WTC11 (cell line): ENCODE measurements around the gene PIP4K2A. TPM values are rescaled to one million over a fixed set of nuclear protein-coding genes. Genes with fewer than 3 reads are reported as not detected.

ENCODE experiments used
- ATAC-seq: fragments of 200-7000 bp; cut with Tn5 transposase; 2 replicates; pipeline ENCODE4 v1.10.0; 2021; ENCODE audit warnings: mild to moderate bottlenecking, moderate library complexity
- CTCF ChIA-PET: fragments of 300-600 bp; sonication (Branson Sonifier 250); formaldehyde crosslinking; loops from one replicate; lab custom pipeline; 2021; ENCODE audit warnings: antibody characterized with exemption; lab: Charles Lee
- POLR2A ChIA-PET: fragments of 350-600 bp; sonication (Branson Sonifier 250); formaldehyde crosslinking; loops from one replicate; lab custom pipeline; 2021; ENCODE audit warnings: antibody characterized with exemption; lab: Charles Lee
- DNase-seq: peaks from one replicate; pipeline ENCODE4 v3.0.0; 2021; ENCODE audit warnings: low spot score
- H3K27ac Mint-ChIP-seq: 2 replicates; pipeline ENCODE4 v1.8.0; 2021; ENCODE audit warnings: mixed read lengths
- H3K27me3 Mint-ChIP-seq: 2 replicates; pipeline ENCODE4 v1.8.0; 2021; ENCODE audit warnings: low read depth, mild to moderate bottlenecking, moderate library complexity, mixed read lengths
- H3K36me3 Mint-ChIP-seq: 2 replicates; pipeline ENCODE4 v1.8.0; 2021; ENCODE audit warnings: mixed read lengths
- H3K4me1 Mint-ChIP-seq: 2 replicates; pipeline ENCODE4 v1.8.0; 2022; ENCODE audit warnings: mixed read lengths
- H3K4me3 Mint-ChIP-seq: 2 replicates; pipeline ENCODE4 v1.8.0; 2021; ENCODE audit warnings: mild to moderate bottlenecking, moderate library complexity, mixed read lengths
- H3K9me3 Mint-ChIP-seq: 2 replicates; pipeline ENCODE4 v1.8.0; 2021; ENCODE audit warnings: mixed read lengths
- ELF4 ChIP-seq: sonication (generic); formaldehyde crosslinking; IDR thresholded peaks from 2 replicates; pipeline ENCODE4 v1.8.1; 2022; ENCODE audit warnings: low read depth, mild to moderate bottlenecking, moderate library complexity, missing genetic modification reagents
- EMX1 ChIP-seq: fragments of 250-450 bp; sonication (Bioruptor Pico); IDR thresholded peaks from 2 replicates; pipeline ENCODE4 v1.8.0; 2021; ENCODE audit warnings: mild to moderate bottlenecking
- PRRX2 ChIP-seq: fragments of 250-450 bp; sonication (Bioruptor Pico); IDR thresholded peaks from 2 replicates; pipeline ENCODE4 v1.8.0; 2021; ENCODE audit warnings: mild to moderate bottlenecking
- RELA ChIP-seq: sonication (generic); formaldehyde crosslinking; IDR thresholded peaks from 2 replicates; pipeline ENCODE4 v1.8.1; 2022; ENCODE audit warnings: missing genetic modification reagents, mild to moderate bottlenecking, borderline replicate concordance
- RORB ChIP-seq: fragments of 250-450 bp; sonication (Bioruptor Pico); IDR thresholded peaks from 2 replicates; pipeline ENCODE4 v1.9.0; 2021; ENCODE audit warnings: mild to moderate bottlenecking
- SP1 ChIP-seq: sonication (generic); formaldehyde crosslinking; conservative IDR thresholded peaks from 2 replicates; pipeline ENCODE4 v1.8.1; 2022; ENCODE audit warnings: missing genetic modification reagents
- TP53 ChIP-seq: sonication (generic); formaldehyde crosslinking; IDR thresholded peaks from 2 replicates; pipeline ENCODE4 v1.8.1; 2023; ENCODE audit warnings: mild to moderate bottlenecking, missing genetic modification reagents
- ZNF219 ChIP-seq: sonication (generic); formaldehyde crosslinking; IDR thresholded peaks from 2 replicates; pipeline ENCODE4 v1.8.0; 2023; ENCODE audit warnings: missing genetic modification reagents, mild to moderate bottlenecking, borderline replicate concordance
- ZNF423 ChIP-seq: fragments of 250-450 bp; sonication (Bioruptor Pico); IDR thresholded peaks from 2 replicates; pipeline ENCODE4 v2.1.2; 2022; ENCODE audit warnings: mild to moderate bottlenecking, moderate library complexity
- ZNF671 ChIP-seq: fragments of 250-450 bp; sonication (Bioruptor Pico); IDR thresholded peaks from 2 replicates; pipeline ENCODE4 v1.8.0; 2021; ENCODE audit warnings: mild to moderate bottlenecking
- total RNA-seq: library from RNA; stranded (reverse); gene quantifications from 3 replicates; pipeline ENCODE4 v1.2.3, GENCODE V29; 2021
- TF ChIP-seq, protein P1 (sequence below): sonication (generic); formaldehyde crosslinking; conservative IDR thresholded peaks from 2 replicates; pipeline ENCODE4 v1.8.1; 2023; ENCODE audit warnings: mild to moderate bottlenecking, low read depth, missing genetic modification reagents, moderate library complexity
- TF ChIP-seq, protein P2 (sequence below): fragments of 250-450 bp; sonication (Bioruptor Pico); conservative IDR thresholded peaks from 2 replicates; pipeline ENCODE4 v1.9.0; 2021; ENCODE audit warnings: mild to moderate bottlenecking
- TF ChIP-seq, protein P3 (sequence below): sonication (generic); formaldehyde crosslinking; IDR thresholded peaks from 2 replicates; pipeline ENCODE4 v1.8.1; 2023; ENCODE audit warnings: mild to moderate bottlenecking, moderate library complexity, missing genetic modification reagents
- TF ChIP-seq, protein P4 (sequence below): sonication (generic); formaldehyde crosslinking; IDR thresholded peaks from 2 replicates; pipeline ENCODE4 v1.8.1; 2023; ENCODE audit warnings: mild to moderate bottlenecking, missing genetic modification reagents, borderline replicate concordance
- TF ChIP-seq, protein P5 (sequence below): fragments of 250-450 bp; sonication (Bioruptor Pico); IDR thresholded peaks from 2 replicates; pipeline ENCODE4 v1.8.0; 2021; ENCODE audit warnings: mild to moderate bottlenecking

PIP4K2A gene
- total RNA-seq, 1 experiment from 2014 or later, result 47.5 TPM

DNA sequence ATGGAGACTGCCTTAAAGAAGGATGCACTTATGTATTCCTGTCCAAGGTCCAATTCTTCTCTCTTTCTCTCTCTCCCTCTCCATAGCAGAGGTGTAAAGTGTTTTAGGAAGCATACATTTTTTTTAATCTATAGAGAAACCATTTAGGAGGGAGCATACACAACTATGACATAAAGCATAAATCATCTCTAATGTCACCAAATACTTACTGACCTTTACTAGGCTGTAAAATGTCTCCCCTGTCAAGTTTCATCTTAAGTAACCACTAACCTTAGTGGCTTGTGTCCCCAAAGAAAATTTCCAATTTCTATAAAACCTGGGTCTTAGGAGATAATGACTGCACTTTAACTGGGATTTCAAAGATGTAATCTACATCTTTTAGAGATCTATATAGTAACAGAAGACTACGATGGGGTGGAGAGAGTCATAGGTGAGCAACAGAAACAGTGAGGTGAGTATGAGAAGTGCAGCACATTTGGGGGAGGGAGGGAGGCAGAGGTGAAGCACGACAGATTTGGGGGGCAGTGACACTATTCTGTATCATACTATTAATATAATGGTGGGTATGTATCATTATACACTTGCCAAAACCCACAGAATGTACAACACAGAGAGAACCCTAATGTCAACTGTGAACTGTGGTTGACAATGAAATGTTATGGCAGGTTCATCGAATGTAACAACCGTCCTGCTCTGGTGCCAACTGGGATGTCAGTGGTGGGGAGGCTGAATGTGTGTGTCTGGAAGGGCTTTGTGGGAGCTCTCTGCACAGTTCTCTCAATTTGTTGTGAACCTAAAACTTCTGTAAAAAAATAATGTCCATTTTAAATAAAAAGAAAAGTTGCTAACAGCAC, 79.5 kb downstream of the PIP4K2A start (continued):
- no peak for TF ChIP-seq RELA (CRISPR knock-in tag)
- TF ChIP-seq, all 79 proteins: peak for 0

DNA sequence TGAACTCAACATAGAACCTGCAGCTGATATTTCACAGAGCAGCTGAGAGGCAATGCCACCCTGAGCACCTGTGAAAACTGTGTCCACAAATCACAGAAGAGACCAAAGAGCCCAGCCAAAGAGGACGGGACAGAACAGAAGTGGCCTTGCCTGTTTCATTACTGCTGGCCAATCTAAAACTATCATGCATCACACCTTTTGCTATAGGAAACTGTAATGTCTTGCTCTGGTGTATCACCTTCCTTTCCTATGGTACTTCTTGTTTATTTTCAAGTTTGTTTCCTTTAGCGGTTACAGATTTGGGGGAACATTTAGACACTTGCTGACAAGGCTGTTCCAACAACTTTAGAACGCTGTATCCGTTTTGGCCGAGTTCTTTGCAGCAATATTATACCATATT, 80.3 kb downstream of the PIP4K2A start:
- H3K27me3 Mint-ChIP-seq, result no peaks in the 10 kb centered on the region
- no peak for TF ChIP-seq SP1 (CRISPR knock-in tag)
- no peak for TF ChIP-seq ZNF671 (CRISPR knock-in tag)
- peaks cover 43% of the 10 kb centered on the region for H3K4me1 Mint-ChIP-seq
- peaks cover 11% of the 10 kb centered on the region for H3K9me3 Mint-ChIP-seq
- H3K4me3 Mint-ChIP-seq, result no peak overlapping the region
- DNase-seq (no peak), ATAC-seq (no peak)
- H3K36me3 Mint-ChIP-seq, result peaks cover 4% of the 10 kb centered on the region
- no peak overlapping the region for H3K27ac Mint-ChIP-seq
- ChIA-PET POLR2A (no interaction called here), CTCF (no interaction called here)

DNA sequence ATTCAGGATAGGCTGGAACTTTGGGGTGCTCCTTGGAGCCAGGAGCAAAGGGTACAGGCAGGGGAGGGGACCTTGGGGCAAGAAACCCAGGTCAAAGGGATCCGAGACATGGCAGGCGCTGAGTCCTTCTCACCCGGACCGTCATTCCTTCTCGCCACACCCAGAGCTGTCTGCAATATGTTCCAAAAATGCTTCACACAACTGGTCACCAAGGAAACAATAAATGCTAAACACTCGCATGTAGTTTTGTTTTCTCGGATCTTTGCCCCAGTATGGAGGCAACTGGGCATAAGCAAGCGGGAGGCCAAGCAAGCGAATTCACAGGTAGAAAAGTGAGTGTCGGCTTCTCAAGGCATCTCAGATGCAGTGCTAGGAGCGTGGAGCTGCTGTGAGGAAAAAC, 80.8 kb downstream of the PIP4K2A start:
- Mint-ChIP-seq H3K27me3 (no peaks in the 10 kb centered on the region), H3K4me3 (no peak overlapping the region), H3K36me3 (peaks cover 4% of the 10 kb centered on the region), H3K9me3 (peaks cover 11% of the 10 kb centered on the region), H3K4me1 (peaks cover 46% of the 10 kb centered on the region), H3K27ac (no peak overlapping the region)
- POLR2A ChIA-PET, result no interaction called here
- no peak for TF ChIP-seq PRRX2 (CRISPR knock-in tag)
- ATAC-seq, result no peak
- CTCF ChIA-PET, result interaction anchor here (0.9 kb wide), 1 partner anchor 16 kb away, joined by 3 read pairs; no protein-coding TSS in a partner anchor
- DNase-seq, result no peak

DNA sequence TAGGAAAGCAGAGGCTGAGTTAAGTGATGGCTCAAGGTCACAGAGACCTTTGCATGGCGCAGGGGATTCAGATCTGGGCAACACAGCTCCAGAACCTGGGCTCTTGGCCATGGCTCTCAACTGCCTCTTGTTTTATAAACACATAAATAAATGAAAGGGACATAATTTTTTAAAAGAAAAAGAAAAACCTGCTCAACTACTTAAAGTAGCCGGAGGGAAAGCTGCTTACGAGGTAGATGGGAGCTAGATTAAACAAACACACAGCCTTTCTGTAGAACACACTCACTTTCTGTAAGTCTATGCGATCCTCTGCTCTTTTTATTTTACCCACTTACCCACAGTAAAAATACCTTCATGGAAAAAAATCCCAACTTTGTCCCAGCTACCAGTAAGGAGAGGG, 81.3 kb downstream of the PIP4K2A start:
- ChIA-PET CTCF (interaction anchor here (0.9 kb wide), 1 partner anchor 15 kb away, joined by 3 read pairs; no protein-coding TSS in a partner anchor), POLR2A (no interaction called here)
- Mint-ChIP-seq H3K36me3 (peaks cover 4% of the 10 kb centered on the region), H3K4me3 (no peak overlapping the region), H3K4me1 (peaks cover 50% of the 10 kb centered on the region), H3K9me3 (peaks cover 11% of the 10 kb centered on the region), H3K27ac (peak overlapping the region; percentile 25; the same call in 1 of the 2 replicates), H3K27me3 (no peaks in the 10 kb centered on the region)
- DNase-seq (no peak), ATAC-seq (no peak)
- TF ChIP-seq, protein P1, sequence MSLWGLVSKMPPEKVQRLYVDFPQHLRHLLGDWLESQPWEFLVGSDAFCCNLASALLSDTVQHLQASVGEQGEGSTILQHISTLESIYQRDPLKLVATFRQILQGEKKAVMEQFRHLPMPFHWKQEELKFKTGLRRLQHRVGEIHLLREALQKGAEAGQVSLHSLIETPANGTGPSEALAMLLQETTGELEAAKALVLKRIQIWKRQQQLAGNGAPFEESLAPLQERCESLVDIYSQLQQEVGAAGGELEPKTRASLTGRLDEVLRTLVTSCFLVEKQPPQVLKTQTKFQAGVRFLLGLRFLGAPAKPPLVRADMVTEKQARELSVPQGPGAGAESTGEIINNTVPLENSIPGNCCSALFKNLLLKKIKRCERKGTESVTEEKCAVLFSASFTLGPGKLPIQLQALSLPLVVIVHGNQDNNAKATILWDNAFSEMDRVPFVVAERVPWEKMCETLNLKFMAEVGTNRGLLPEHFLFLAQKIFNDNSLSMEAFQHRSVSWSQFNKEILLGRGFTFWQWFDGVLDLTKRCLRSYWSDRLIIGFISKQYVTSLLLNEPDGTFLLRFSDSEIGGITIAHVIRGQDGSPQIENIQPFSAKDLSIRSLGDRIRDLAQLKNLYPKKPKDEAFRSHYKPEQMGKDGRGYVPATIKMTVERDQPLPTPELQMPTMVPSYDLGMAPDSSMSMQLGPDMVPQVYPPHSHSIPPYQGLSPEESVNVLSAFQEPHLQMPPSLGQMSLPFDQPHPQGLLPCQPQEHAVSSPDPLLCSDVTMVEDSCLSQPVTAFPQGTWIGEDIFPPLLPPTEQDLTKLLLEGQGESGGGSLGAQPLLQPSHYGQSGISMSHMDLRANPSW, result no peak
- TF ChIP-seq ZNF423 (CRISPR knock-in tag), result no peak
- TF ChIP-seq, protein P2, sequence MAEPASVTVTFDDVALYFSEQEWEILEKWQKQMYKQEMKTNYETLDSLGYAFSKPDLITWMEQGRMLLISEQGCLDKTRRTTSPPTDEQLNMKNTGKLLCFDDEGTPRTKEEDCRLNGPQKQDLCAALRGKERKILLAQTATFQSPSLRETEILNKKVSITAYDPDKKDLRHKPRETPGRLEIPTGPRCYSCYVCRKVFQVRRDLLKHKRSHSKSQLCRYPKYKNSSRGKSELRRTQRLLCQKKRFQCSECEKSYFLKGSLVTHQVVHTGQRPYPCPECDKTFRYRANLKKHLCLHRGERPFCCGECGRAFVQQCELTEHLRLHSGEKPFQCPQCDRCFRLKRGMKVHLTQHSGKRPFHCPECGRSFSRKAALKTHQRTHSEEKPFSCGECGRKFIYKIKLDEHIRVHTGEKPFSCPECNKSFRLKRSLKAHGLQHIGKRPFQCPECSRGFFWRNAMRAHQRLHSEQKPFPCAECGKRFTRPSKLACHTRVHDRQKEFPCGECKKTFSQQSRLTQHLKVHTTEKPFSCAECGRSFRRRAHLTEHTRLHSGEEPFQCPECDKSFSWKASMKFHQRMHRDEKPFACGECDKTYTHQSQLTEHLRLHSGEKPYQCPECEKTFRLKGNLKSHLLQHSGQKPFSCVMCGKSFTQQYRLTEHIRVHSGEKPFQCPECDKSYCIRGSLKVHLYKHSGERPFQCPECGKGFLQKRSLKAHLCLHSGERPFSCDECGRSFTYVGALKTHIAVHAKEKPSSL, result no peak
- no peak for TF ChIP-seq EMX1 (CRISPR knock-in tag)
- TF ChIP-seq, protein P3, sequence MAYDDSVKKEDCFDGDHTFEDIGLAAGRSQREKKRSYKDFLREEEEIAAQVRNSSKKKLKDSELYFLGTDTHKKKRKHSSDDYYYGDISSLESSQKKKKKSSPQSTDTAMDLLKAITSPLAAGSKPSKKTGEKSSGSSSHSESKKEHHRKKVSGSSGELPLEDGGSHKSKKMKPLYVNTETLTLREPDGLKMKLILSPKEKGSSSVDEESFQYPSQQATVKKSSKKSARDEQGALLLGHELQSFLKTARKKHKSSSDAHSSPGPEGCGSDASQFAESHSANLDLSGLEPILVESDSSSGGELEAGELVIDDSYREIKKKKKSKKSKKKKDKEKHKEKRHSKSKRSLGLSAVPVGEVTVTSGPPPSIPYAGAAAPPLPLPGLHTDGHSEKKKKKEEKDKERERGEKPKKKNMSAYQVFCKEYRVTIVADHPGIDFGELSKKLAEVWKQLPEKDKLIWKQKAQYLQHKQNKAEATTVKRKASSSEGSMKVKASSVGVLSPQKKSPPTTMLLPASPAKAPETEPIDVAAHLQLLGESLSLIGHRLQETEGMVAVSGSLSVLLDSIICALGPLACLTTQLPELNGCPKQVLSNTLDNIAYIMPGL (CRISPR knock-in tag), result no peak
- no peak for TF ChIP-seq RORB
- no peak for TF ChIP-seq SP1 (CRISPR knock-in tag)
- TF ChIP-seq TP53, result no peak
- TF ChIP-seq, protein P4, sequence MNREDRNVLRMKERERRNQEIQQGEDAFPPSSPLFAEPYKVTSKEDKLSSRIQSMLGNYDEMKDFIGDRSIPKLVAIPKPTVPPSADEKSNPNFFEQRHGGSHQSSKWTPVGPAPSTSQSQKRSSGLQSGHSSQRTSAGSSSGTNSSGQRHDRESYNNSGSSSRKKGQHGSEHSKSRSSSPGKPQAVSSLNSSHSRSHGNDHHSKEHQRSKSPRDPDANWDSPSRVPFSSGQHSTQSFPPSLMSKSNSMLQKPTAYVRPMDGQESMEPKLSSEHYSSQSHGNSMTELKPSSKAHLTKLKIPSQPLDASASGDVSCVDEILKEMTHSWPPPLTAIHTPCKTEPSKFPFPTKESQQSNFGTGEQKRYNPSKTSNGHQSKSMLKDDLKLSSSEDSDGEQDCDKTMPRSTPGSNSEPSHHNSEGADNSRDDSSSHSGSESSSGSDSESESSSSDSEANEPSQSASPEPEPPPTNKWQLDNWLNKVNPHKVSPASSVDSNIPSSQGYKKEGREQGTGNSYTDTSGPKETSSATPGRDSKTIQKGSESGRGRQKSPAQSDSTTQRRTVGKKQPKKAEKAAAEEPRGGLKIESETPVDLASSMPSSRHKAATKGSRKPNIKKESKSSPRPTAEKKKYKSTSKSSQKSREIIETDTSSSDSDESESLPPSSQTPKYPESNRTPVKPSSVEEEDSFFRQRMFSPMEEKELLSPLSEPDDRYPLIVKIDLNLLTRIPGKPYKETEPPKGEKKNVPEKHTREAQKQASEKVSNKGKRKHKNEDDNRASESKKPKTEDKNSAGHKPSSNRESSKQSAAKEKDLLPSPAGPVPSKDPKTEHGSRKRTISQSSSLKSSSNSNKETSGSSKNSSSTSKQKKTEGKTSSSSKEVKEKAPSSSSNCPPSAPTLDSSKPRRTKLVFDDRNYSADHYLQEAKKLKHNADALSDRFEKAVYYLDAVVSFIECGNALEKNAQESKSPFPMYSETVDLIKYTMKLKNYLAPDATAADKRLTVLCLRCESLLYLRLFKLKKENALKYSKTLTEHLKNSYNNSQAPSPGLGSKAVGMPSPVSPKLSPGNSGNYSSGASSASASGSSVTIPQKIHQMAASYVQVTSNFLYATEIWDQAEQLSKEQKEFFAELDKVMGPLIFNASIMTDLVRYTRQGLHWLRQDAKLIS, result no peak
- TF ChIP-seq, protein P5, sequence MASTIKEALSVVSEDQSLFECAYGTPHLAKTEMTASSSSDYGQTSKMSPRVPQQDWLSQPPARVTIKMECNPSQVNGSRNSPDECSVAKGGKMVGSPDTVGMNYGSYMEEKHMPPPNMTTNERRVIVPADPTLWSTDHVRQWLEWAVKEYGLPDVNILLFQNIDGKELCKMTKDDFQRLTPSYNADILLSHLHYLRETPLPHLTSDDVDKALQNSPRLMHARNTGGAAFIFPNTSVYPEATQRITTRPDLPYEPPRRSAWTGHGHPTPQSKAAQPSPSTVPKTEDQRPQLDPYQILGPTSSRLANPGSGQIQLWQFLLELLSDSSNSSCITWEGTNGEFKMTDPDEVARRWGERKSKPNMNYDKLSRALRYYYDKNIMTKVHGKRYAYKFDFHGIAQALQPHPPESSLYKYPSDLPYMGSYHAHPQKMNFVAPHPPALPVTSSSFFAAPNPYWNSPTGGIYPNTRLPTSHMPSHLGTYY, result no peak
- no peak for TF ChIP-seq ZNF219 (CRISPR knock-in tag)
- no peak for TF ChIP-seq ELF4 (CRISPR knock-in tag)
